Measurements from ENCODE around the gene CD200R1. TPM values are rescaled to one million over a fixed set of nuclear protein-coding genes. Genes with fewer than 3 reads are reported as not detected.

The CD200R1 gene
- total RNA-seq, 1 experiment from 2014 or later: 0.20 TPM

DNA sequence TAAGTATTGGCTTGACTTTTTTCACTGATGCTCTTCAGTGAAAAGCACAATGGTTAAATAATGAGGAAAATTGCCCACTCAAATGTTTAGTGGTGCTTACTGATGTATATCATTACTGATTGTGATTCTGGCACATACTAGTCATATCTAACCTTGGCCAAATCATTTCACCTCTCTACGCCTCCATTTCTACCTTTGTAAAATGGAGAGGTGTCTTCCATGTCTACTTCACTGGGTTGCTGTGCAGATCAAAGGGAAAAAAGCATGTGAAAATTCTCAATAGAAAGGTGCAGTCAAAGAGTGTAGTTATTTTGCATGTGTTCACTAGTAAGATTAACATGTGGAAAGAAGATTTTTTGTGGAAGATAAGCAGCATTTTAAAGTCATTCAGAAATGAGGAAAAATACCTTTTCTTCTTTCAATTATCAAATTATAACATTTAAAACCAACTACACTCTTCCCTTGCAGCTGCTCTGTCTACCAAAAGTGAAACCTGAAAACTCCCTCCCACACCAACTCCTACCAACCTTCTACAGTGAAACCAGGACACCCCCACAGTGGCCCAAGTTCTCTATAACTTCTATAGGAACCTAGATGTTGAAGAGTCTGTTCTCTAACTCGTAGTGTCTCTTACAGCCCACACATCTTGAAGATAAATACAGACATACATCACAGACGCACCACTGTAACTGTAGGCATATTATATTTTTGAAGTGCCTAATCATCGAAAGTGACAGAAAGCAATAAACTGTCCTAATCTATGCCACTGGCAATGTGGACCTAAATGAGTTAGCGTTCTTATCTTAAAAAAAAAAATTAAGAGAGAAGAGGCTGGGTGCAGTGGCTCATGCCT is 1.4 kb downstream of the CD200R1 start:
- Histone ChIP-seq H3K27ac (no peak overlapping the region), H3K9me3 (ENCODE audit: insufficient read depth, low read depth) (no peaks in the 10 kb centered on the region), H3K4me3 (no peak overlapping the region), H2AFZ (0 out of 2 replicates have a peak overlapping the region, but pooled peaks have one; percentile 56), H3K9me2 (ENCODE audit: insufficient read depth) (no peaks in the 10 kb centered on the region), H3F3A (ENCODE audit: insufficient read depth, low read depth) (no peaks in the 10 kb centered on the region), H3K36me3 (ENCODE audit: low read depth) (no peaks in the 10 kb centered on the region), H3K4me1 (replicated peaks; ENCODE audit: insufficient read depth) (no peaks in the 10 kb centered on the region), H3K79me2 (ENCODE audit: low read depth) (no peaks in the 10 kb centered on the region), H3K27me3 (ENCODE audit: insufficient read depth, low read depth) (no peaks in the 10 kb centered on the region), H3K4me2 (no peak overlapping the region), H4K20me1 (ENCODE audit: insufficient read depth) (no peaks in the 10 kb centered on the region)
- ChIA-PET POLR2A (ENCODE audit: unreplicated experiment) (no interaction called here), CTCF (no interaction called here)
- BruUV-seq (replicated peaks): no TSS peak
- no peak for DNase-seq
- no peak for TF ChIP-seq EZH2 (IDR thresholded peaks at IDR 0.05; ENCODE audit: low read depth)
- TF ChIP-seq, protein P1, sequence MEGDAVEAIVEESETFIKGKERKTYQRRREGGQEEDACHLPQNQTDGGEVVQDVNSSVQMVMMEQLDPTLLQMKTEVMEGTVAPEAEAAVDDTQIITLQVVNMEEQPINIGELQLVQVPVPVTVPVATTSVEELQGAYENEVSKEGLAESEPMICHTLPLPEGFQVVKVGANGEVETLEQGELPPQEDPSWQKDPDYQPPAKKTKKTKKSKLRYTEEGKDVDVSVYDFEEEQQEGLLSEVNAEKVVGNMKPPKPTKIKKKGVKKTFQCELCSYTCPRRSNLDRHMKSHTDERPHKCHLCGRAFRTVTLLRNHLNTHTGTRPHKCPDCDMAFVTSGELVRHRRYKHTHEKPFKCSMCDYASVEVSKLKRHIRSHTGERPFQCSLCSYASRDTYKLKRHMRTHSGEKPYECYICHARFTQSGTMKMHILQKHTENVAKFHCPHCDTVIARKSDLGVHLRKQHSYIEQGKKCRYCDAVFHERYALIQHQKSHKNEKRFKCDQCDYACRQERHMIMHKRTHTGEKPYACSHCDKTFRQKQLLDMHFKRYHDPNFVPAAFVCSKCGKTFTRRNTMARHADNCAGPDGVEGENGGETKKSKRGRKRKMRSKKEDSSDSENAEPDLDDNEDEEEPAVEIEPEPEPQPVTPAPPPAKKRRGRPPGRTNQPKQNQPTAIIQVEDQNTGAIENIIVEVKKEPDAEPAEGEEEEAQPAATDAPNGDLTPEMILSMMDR (conservative IDR thresholded peaks at IDR 0.05): no peak
- intact Hi-C loops (cut with micrococcal nuclease; ENCODE audit: unreplicated experiment): no loop called here

GRCh38 chr3:112972158-112972557 is 2.7 kb downstream of the CD200R1 start:
- Histone ChIP-seq H2AFZ (no peak overlapping the region), H3K36me3 (ENCODE audit: low read depth) (no peaks in the 10 kb centered on the region), H3K79me2 (ENCODE audit: low read depth) (no peaks in the 10 kb centered on the region), H3K4me3 (no peak overlapping the region), H4K20me1 (ENCODE audit: insufficient read depth) (no peaks in the 10 kb centered on the region), H3K27ac (no peak overlapping the region), H3F3A (ENCODE audit: insufficient read depth, low read depth) (no peaks in the 10 kb centered on the region), H3K4me1 (replicated peaks; ENCODE audit: insufficient read depth) (no peaks in the 10 kb centered on the region), H3K27me3 (ENCODE audit: insufficient read depth, low read depth) (no peaks in the 10 kb centered on the region), H3K9me3 (ENCODE audit: insufficient read depth, low read depth) (no peaks in the 10 kb centered on the region), H3K4me2 (no peak overlapping the region), H3K9me2 (ENCODE audit: insufficient read depth) (no peaks in the 10 kb centered on the region)
- BruUV-seq (replicated peaks): no TSS peak
- DNase-seq: no peak
- intact Hi-C loops (cut with micrococcal nuclease; ENCODE audit: unreplicated experiment): no loop called here
- POLR2A ChIA-PET (ENCODE audit: unreplicated experiment): no interaction called here
- no peak for TF ChIP-seq EZH2 (IDR thresholded peaks at IDR 0.05; ENCODE audit: low read depth)
- CTCF ChIA-PET: no interaction called here

DNA sequence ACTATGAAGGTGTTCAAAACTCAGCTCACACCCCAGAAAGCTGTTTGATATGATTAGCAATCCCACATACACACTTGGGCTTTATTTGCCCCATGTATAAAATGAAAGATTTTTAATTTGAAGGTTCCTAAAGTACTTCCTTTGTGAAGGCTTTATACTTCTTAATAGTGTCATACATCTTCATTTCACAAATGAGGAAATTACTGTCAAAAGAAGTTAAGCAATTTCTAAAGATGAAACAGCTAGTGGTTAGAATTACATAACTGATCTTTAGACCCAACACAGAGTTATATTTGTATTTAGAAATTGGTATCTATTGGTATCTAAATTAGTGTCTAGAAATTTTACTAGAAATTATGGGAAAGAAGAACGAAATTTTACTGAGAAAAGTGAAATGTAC is 7.1 kb downstream of the CD200R1 start:
- Histone ChIP-seq H3K9me3 (ENCODE audit: insufficient read depth, low read depth) (no peaks in the 10 kb centered on the region), H3K36me3 (ENCODE audit: low read depth) (no peaks in the 10 kb centered on the region), H3K9me2 (ENCODE audit: insufficient read depth) (no peaks in the 10 kb centered on the region), H3K27ac (no peak overlapping the region), H3K4me2 (no peak overlapping the region), H3K4me3 (no peak overlapping the region), H4K20me1 (ENCODE audit: insufficient read depth) (no peaks in the 10 kb centered on the region), H3F3A (ENCODE audit: insufficient read depth, low read depth) (no peaks in the 10 kb centered on the region), H3K27me3 (ENCODE audit: insufficient read depth, low read depth) (no peaks in the 10 kb centered on the region), H3K79me2 (ENCODE audit: low read depth) (no peaks in the 10 kb centered on the region), H2AFZ (no peak overlapping the region), H3K4me1 (replicated peaks; ENCODE audit: insufficient read depth) (no peaks in the 10 kb centered on the region)
- BruUV-seq (replicated peaks): no TSS peak
- TF ChIP-seq EZH2 (IDR thresholded peaks at IDR 0.05; ENCODE audit: low read depth): no peak
- TF ChIP-seq, protein P1 (conservative IDR thresholded peaks at IDR 0.05): no peak
- no peak for DNase-seq
- CTCF ChIA-PET: no interaction called here
- intact Hi-C loops (cut with micrococcal nuclease; ENCODE audit: unreplicated experiment): no loop called here
- POLR2A ChIA-PET (ENCODE audit: unreplicated experiment): interaction anchor here (0.6 kb wide), 1 partner anchor 408 kb away, joined by 7 read pairs; no protein-coding TSS in a partner anchor
